Adrenal gland (tissue), 5 donors: ENCODE results near the gene RNF2.

Experiments used
- CTCF ChIP-seq, 6 experiments: fragments of 450-650 bp in 4 of 6; fragments of 200-600 bp in 2 of 6; sonication (generic) in 1 of 6; IDR thresholded peaks; 1 replicate in 5 of 6; 2 replicates in 1 of 6; pipeline versions ENCODE4 v1.5.1 to v1.8.0; 2016 to 2021; ENCODE audit warnings: antibody characterized with exemption in 6 of 6, mild to moderate bottlenecking in 2 of 6, moderate library complexity in 1 of 6
- POLR2A ChIP-seq, 2 donors: fragments of 450-650 bp; IDR thresholded peaks; one replicate each; pipeline ENCODE4 v1.6.1; 2017; ENCODE audit warnings: antibody characterized with exemption in 2 of 2, mild to moderate bottlenecking in 2 of 2, moderate library complexity in 1 of 2
- donor health status: DM: no; HTN: no; CAD: no.

GRCh38 chr1:185050823-185051451 lies 5.6 kb downstream of the RNF2 start:
- no peak for TF ChIP-seq CTCF (IDR thresholded peaks at IDR 0.05)
- no peak for TF ChIP-seq POLR2A (IDR thresholded peaks at IDR 0.05)
